Breast epithelium (tissue), 3 donors: ENCODE data around the gene TXNDC16.

Source experiments
- POLR2AphosphoS5 ChIP-seq, 3 donors: sonication (generic); formaldehyde crosslinking; IDR thresholded peaks; one replicate each; pipeline ENCODE4 v1.6.1; 2017; ENCODE audit warnings: antibody characterized with exemption in 3 of 3
- TF ChIP-seq, protein P1 (sequence below), 3 donors: fragments of 450-650 bp; IDR thresholded peaks; one replicate each; pipeline ENCODE4 v1.5.1; 2016 to 2017; ENCODE audit warnings: antibody characterized with exemption in 3 of 3, mild to moderate bottlenecking in 3 of 3, moderate library complexity in 3 of 3

DNA sequence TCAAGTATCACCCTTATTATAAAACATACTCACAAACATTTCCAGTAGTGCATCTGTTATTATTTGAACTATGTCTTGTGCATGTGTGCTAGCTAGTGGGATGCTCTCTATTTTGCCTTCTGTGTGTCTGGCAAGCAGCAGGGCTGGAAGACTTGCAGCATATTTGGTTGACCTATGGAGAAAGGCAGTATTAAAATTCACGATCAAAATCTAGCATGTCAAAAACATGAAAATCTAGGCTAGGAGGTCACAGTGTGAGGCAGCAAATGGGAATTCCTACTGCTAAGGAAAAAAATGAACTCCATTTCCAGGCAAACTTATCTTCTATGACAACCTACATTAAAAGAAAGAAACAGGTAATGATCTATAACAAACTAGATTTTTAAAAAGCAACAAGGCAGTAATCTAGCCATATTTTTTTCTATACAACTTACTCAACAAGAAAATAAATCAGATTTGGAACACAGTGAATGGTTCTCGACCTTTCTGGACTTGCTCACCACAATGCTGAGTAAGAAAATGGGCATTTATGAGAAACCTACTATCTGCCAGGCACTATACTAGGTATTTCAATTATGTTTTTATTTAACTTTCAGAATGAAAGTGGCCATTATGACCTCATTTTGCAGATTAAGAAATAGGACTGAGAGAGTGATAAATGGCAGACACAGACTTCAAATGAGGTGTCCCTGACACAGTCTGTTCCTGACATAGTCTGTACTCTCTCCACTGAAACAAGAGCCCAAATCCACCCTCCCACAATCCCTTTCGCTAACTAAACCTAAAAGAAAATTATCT is 96.8 kb downstream of the TXNDC16 start:
- TF ChIP-seq POLR2AphosphoS5 (IDR thresholded peaks at IDR 0.05): no peak
- TF ChIP-seq, protein P1, sequence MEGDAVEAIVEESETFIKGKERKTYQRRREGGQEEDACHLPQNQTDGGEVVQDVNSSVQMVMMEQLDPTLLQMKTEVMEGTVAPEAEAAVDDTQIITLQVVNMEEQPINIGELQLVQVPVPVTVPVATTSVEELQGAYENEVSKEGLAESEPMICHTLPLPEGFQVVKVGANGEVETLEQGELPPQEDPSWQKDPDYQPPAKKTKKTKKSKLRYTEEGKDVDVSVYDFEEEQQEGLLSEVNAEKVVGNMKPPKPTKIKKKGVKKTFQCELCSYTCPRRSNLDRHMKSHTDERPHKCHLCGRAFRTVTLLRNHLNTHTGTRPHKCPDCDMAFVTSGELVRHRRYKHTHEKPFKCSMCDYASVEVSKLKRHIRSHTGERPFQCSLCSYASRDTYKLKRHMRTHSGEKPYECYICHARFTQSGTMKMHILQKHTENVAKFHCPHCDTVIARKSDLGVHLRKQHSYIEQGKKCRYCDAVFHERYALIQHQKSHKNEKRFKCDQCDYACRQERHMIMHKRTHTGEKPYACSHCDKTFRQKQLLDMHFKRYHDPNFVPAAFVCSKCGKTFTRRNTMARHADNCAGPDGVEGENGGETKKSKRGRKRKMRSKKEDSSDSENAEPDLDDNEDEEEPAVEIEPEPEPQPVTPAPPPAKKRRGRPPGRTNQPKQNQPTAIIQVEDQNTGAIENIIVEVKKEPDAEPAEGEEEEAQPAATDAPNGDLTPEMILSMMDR (IDR thresholded peaks at IDR 0.05): no peak
